Jurkat, Clone E6-1 (cell line): Measurements from ENCODE around the gene PRAMEF11. TPM values are rescaled to one million over a fixed set of nuclear protein-coding genes. Genes with fewer than 3 reads are reported as not detected.
"Not testable (repeated sequence)": the region's sequence is repeated elsewhere in the genome, so short reads cannot be mapped to it uniquely, and the experiment has no call there.

ENCODE experiments used
- DNase-seq: peaks from one replicate; pipeline ENCODE4 v3.0.0-alpha.2; 2011; ENCODE audit warnings: low read depth, low spot score
- H3K4me3 ChIP-seq: 2 replicates; pipeline ENCODE4 v1.5.1; 2011; ENCODE audit warnings: mild to moderate bottlenecking, low read length, control low read depth, moderate library complexity
- polyA plus RNA-seq: library from polyadenylated mRNA; unstranded; fragments of >200 nt; gene quantifications from one replicate; pipeline ENCODE4 v1.2.1, GENCODE V29; 2012; ENCODE audit warnings: missing spikeins; ENCODE audit not compliant: insufficient read length, insufficient read depth

Gene PRAMEF11
- not detected for polyA plus RNA-seq

DNA sequence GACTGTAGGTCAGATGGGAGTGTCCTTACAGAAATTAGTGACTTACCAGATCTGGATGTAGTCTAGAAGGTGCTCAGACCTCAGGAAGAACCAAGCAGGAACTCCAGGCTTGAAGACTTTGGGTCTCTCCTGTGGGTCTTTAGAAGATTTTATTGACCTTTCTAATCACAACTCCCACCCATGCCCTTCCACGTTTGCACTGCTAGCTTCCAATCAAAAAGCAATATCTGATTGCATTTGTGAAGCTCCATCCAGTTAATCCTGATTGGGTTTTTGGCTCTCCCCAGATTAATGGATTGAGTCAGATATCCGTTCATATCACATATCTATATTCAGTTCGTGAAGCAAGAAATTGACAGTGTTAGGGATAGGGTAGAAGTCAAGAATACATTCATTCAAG lies at the start of gene PRAMEF11:
PRAMEF11 (minus strand) TSS at position 101 of the 400 bp plus-strand sequence. CDS start 2,621 bp downstream, outside the sequence.
- DNase-seq: not testable (repeated sequence)

DNA sequence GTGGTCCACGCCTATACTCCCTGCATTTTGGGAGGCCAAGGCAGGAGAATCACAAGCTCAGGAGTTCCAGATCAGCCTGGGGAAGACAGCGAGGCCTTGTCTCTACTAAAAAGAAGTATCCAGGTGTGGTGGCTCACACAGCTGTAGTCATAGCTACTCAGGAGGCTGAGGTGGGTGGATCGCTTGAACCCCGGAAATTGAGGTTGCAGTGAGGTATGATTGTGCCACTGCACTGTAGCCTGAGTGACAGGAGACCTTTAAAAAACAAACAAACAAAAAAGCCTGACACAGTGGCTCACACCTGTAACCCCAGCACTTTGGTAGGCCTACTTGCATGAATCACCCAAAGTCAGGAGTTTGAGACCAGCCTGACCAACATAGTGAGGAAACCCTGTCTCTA lies 47.2 kb upstream of the PRAMEF11 start:
- peak; percentile 1 for DNase-seq
- H3K4me3 ChIP-seq: not testable (repeated sequence)

More for the DNA sequence above, at the start of gene PRAMEF11:
- H3K4me3 ChIP-seq: not testable (repeated sequence)

DNA sequence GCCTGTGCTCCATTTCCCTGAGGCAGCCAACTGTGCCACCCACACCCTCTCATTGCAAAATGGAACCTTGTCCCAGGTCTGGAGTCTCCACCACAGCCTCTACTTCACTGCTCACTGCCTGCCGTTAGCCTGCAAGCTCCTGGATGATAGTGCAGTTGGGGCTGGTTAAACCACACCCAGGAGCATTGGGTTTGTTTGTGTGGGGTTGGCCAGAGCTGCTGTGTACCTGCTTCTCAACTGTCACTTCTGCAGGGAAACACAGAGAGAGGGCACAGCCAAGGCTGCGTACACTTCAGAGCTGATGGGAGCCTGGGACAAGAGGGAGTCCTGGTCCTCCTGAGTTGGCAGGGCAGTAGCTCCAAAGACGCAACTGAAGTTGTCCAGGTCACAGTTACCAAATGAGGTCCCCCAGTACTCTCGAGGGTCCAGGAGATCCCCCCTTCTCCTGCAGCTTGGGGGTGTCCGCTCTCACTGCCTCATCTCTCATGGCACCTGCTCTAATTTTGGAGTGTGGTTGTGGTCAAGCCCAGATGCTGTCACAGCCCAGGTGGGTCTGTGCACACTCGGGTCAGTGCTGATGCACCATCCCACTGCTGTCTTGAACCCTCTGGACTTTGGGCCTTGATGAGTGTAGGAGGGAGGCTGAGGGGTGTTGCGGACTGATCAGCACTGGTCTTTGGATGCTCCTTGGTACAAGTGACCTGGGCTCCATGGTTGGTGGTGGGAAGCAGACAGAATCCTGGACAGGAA lies 32.1 kb upstream of the PRAMEF11 start:
- DNase-seq: not testable (repeated sequence)

DNA sequence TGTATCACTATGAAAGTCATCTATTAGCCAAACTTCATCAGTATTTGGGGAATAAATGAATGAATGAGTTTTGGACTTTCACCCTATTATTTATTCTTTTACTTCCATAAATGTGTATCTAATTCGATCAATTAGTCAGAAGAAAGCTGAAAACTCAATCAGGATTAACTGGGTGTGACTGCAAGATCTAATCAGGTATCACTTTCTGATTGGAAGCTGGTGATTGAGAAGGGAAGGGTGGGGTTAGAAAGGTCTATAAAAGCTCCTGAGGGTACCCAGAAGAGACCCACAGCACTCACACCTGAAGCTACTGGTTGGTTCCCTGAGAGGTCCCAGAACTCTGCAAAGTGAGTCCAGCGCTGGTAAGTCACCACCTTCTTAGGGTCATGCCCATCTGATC lies 25.6 kb upstream of the PRAMEF11 start, which contains the start of gene PRAMEF2:
PRAMEF2 (plus strand) TSS at position 301 of the 400 bp plus-strand sequence. CDS start 1,924 bp downstream, outside the sequence.
- DNase-seq: not testable (repeated sequence)

More for the DNA sequence above, 32.1 kb upstream of the PRAMEF11 start:
- H3K4me3 ChIP-seq: not testable (repeated sequence)

DNA sequence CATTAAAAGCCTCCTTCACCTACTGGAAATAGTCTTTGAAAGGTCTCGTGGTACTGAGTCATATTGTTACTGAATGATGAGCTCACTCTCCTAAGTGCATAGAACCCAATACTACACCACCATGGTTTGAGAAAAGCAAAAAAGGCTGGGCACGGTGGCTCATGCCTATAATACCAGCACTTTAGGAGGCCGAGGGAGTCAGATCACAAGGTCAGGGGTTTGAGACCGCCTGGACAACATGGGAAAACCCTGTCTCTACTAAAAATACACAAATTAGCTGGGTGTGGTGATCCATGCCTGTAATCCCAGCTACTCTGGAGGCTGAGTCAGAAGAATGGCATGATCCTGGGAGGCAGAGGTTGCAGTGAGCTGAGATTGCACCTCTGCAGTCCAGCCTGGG lies 20.6 kb upstream of the PRAMEF11 start:
- no peak for DNase-seq
- H3K4me3 ChIP-seq: no peak overlapping the region

More for the DNA sequence above, 25.6 kb upstream of the PRAMEF11 start, which contains the start of gene PRAMEF2:
- H3K4me3 ChIP-seq: not testable (repeated sequence)

DNA sequence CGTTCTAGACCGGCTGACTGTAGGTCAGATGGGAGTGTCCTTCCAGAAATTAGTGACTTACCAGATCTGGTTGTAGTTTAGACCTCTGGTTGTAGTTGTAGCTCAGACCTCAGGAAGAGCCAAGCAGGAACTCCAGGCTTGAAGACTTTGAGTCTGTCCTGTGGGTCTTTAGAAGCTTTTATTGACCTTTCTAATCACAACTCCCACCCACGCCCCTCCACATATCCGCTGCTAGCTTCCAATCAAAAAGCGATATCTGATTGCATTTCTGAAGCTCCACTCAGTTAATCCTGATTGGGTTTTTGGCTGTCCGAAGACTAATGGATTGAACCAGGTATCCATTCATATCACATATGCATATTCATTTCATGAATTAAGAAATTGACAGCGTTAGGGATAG lies 17.4 kb upstream of the PRAMEF11 start, which contains the start of gene HNRNPCL1:
HNRNPCL1 (minus strand) TSS at position 101 of the 400 bp plus-strand sequence. CDS start 431 bp downstream, outside the sequence.
- DNase-seq, H3K4me3 ChIP-seq: not testable (repeated sequence)

DNA sequence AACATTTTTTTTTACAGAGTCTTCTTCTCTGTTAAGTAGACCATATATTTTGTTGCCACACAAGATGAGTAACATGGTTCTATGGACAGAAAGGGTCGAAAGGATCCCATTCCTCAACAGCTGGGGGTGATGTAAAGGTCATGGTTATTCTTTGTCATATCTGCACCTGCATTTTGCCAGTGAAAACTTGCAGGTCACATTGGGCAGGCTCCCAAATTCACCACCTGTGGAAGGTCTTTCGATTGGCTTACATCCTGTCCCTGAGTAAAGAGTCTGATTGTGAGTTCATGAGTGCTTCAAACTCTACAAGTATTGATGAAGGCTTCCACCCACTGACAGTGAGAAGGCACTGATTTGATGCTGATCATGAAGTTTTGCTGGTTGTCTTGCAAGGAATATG lies 2.0 kb upstream of the PRAMEF11 start:
- not testable (repeated sequence) for DNase-seq, H3K4me3 ChIP-seq

DNA sequence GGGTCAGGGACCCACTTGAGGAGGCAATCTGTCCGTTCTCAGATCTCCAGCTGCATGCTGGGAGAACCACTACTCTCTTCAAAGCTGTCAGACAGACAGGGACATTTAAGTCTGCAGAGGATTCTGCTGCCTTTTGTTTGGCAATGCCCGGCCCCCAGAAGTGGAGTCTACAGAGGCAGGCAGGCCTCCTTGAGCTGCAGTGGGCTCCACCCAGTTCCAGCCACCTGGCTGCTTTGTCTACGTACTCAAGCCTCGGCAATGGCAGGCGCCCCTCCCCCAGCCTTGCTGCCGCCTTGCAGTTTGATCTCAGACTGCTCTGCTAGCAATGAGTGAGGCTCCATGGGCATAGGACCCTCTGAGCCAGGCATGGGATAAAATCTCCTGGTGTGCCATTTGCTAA lies 12.1 kb downstream of the PRAMEF11 start:
- not testable (repeated sequence) for H3K4me3 ChIP-seq
- DNase-seq: peak; percentile 22

DNA sequence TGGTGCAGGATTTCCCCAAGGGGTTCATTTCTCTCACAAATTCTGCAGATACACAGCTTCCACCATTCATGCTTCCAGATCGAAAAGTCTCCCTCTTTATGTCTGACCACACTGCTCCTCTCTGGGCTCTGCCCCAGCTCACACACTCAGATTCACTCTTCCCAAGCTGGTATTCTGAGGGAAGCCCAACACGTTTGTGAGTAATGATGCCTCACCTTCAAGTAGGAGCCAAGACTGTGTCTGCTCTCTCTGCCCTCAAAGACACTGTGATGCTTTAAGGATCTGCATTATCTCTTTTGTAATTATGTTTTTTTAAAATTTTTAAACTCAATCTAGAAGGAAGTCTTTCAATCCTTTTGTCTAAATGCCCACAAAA lies 19.8 kb downstream of the PRAMEF11 start:
- DNase-seq: no peak
- no peak overlapping the region for H3K4me3 ChIP-seq

DNA sequence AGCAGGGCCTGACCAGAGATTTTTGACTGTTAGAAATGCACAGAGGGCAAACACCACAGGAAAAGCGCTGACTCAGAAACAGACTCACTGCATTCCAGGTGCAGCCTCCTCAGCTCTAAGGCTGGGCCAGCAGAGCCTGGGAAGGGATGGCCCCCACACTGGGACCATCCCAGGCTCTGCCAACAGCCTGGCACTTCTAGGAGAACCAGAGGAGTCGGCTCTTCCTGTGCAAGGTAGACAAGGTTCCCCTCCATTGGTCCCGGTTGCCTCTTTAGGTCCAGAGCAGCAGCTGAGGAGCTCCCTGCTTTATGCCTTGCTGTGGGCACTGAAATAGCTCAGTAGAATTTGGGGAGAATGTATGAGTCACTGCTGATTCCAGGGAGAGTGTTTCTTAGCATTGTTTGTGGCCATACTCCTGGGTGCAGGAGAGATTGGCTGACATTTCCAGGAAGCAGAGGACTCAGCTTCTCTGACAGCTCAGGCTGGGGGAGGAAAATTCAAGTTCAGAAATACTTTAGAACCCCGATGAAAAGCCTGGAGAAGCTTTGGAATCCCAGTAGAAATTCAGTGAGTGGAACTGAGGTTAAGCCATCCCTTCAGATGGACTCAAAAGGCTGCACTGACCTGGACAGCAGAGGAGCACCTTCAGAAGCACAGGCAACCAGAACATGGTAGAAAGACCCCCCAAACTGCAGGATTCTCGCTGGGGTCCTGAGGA lies 20.4 kb downstream of the PRAMEF11 start:
- DNase-seq: no peak
- no peak overlapping the region for H3K4me3 ChIP-seq

DNA sequence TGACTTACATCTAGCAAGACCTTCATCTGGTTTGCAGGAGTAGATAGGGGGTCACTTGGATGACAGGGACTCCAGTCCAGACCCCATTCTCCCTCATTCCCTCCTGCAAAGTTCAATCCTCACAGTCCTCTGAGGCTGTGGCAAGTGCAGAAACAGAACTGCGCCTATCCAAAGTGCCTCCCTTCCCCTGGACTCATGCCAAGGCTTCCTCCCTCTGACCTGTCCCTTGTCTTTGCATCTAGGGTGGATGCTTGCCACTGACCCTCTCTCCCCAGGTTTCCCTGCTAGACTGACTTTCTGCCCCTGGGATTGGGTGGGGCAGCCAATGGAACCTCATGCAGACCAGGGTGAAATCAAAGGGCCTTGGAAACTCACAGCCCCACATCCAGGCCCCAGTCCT lies 21.3 kb downstream of the PRAMEF11 start:
- H3K4me3 ChIP-seq: no peak overlapping the region
- DNase-seq: no peak

DNA sequence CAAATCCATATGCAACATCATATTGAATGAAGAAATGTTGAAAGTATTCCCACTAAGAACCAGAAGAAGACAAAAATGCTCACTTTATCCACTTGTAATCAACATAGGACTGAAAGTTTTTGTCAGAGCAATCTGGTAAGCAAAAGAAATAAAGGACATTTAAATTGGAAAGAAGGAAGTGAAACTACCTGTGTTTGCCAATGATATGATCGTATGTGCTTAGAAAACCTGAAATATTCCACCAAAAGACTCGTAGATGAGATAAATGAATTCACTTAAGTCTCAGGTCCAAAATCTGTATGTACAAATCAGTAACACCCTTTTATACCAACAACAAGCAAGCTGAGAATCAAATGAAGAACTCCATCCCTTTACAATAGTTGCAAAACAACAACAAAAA lies 31.5 kb downstream of the PRAMEF11 start:
- no peak for DNase-seq

DNA sequence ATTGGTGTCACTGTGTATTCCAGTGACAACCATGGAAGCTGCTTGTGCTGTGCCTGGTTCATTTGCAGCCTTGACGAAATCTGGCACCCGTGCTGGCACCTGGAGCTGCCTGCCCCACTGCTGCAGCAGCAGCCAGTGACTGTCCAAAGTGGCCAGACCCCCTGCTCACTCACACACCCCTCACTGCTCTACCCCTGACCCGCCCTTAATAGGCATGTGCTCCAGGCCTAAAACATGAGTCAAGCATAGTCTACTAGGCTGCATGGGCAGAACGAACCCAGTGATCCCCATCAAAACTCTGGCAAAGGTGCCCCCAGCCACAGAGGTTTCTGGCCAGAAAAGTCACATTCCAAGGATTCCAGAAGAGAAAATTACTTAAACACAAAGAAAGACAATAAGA lies 32.3 kb downstream of the PRAMEF11 start:
- H3K4me3 ChIP-seq: no peak overlapping the region
- DNase-seq: no peak

More for the DNA sequence above, 31.5 kb downstream of the PRAMEF11 start:
- no peak overlapping the region for H3K4me3 ChIP-seq

DNA sequence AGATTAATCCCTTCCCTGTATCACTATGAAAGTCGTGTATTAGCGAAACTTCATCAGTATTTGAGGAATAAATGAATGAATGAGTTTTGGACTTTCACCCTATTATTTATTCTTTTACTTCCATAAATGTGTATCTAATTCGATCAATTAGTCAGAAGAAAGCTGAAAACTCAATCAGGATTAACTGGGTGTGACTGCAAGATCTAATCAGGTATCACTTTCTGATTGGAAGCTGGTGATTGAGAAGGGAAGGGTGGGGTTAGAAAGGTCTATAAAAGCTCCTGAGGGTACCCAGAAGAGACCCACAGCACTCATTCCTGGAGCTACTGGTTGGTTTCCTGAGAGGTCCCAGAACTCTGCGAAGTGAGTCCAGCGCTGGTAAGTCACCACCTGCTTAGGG lies 40.1 kb downstream of the PRAMEF11 start, which contains the start of gene PRAMEF1:
PRAMEF1 (plus strand) TSS at position 301 of the 400 bp plus-strand sequence. CDS start 1,831 bp downstream, outside the sequence.
- H3K4me3 ChIP-seq, DNase-seq: not testable (repeated sequence)

DNA sequence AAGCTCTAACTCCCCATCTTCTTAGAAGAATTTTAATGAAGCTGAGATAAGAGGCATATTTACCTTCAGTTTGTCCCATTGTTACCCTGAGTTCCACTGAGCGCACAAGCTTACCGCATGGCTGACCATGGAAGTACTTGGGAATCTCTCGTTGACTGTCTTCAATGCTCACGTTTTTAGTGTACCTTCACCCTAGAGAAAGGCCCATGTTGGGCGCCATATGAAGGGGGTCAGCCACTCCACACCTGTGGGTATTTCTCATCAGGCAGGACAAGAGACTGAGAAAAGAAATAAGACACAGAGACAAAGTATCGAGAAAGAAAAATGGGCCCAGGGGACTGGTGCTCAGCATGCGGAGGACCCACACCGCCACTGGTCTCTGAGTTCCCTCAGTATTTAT lies 46.5 kb downstream of the PRAMEF11 start:
- not testable (repeated sequence) for DNase-seq, H3K4me3 ChIP-seq

DNA sequence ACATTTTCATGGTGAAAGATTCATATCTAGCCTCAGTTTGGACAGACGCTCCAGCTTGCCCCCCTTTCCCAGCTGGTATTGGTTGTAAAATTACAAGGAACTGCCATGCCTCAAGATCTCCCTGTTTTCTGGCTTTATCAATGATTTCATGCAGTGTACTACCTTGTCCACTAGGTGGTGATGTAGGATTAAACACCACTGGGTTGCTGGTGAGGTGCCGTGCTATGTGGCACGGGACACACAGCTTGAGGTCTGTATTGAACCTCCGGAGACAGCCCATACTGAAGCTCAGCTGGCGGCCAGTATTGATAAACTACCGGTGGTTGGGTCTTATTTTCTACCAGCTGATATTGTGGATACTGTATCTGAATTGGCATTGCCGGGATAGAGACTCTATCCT lies 47.4 kb downstream of the PRAMEF11 start:
- DNase-seq: peak; percentile 37

DNA sequence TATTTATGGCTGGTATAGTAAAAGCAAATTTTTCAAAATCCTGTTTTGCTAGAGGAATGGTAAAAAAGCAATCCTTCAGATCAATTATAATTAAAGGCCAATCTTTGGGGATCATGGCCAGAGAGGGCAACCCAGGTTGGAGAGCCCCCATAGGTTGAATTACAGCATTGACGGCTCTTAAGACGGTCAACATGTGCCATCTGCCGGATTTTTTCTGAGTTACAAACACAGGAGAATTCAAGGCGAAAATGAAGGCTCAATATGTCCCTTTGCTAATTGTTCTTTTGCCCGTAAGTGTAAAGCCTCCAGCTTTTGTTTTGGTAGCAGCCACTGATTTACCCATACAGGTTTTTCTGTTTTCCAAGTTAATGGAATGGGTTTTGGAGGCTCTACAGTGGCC lies 49.7 kb downstream of the PRAMEF11 start:
- not testable (repeated sequence) for DNase-seq, H3K4me3 ChIP-seq

More for the DNA sequence above, 47.4 kb downstream of the PRAMEF11 start:
- not testable (repeated sequence) for H3K4me3 ChIP-seq

DNA sequence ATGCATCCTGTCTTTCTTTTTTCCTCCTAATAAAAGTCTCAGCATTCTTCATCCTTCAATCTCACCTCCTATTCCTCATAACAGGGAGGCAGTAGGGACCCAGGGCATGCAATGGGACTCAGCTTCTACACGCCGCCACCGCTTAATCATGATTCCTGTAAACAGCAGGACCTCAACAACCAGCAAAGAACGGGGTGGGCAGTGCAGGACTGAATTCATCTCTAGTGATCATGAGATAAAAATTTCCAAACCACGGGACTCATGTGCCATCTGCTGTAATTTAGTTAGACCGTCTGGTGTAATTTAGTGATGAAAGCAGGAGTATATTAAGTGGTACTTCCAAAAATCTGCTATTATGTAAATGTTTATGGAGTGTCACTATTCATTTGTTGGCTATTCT lies 52.3 kb downstream of the PRAMEF11 start:
- H3K4me3 ChIP-seq: no peak overlapping the region
- DNase-seq: no peak

DNA sequence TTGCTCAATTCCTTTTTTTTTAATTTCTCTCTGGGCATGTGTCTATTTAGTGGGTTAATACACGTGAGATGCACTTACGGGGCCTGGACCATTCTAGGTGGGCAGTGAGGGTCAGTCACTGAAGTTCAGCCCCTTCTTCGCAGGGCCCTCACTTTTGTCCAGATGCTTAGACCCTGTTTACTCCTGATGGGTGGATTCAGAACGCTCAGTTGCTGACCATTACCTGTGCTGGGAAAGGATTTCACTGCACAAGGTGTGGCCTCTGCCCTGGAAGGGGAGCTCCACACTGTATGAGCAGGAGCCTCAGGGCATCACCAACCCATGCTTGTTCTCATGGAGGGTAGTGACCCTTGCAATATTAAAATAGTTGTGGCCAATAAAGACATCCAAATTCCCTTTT lies 53.1 kb downstream of the PRAMEF11 start:
- DNase-seq: no peak

More for the DNA sequence above, 53.1 kb downstream of the PRAMEF11 start:
- H3K4me3 ChIP-seq: no peak overlapping the region
